ENCODE measurements around the gene PER2.

GRCh38 chr2:238269741-238270140, 18.7 kb downstream of the PER2 start:
- no peak for TF ChIP-seq ZNF10 (tag by site-specific recombination; IDR thresholded peaks at IDR 0.05)
- no peak for TF ChIP-seq CTCF (tag by site-specific recombination; IDR thresholded peaks at IDR 0.05)
- TF ChIP-seq ZBTB49 (tag by site-specific recombination; IDR thresholded peaks at IDR 0.05; ENCODE audit: low read depth): no peak
- no peak for TF ChIP-seq ZBTB21 (tag by site-specific recombination; IDR thresholded peaks at IDR 0.05)
- TF ChIP-seq KLF10 (tag by site-specific recombination; IDR thresholded peaks at IDR 0.05): no peak
- TF ChIP-seq ZNF549 (tag by site-specific recombination; IDR thresholded peaks at IDR 0.05): no peak
- no peak for TF ChIP-seq REST (tag by site-specific recombination; IDR thresholded peaks at IDR 0.05)
- TF ChIP-seq SP2 (tag by site-specific recombination; IDR thresholded peaks at IDR 0.05): no peak
- no peak for TF ChIP-seq ZFHX2 (tag by site-specific recombination; conservative IDR thresholded peaks at IDR 0.05)

Measured in HEK293 (cell line).